ENCODE measurements around the gene PROM1.

The PROM1 gene

GRCh38 chr4:16083241-16084191 lies at the start of gene PROM1:
Gene PROM1 (minus strand): TSS chr4:16084023. CDS start chr4:16075906, 8,117 bp downstream.
- no peak for DNase-seq (ENCODE audit: low read depth in 2 of 2)

GRCh38 chr4:16133406-16133805 lies 49.6 kb upstream of the PROM1 start:
- no peak for DNase-seq (ENCODE audit: low read depth in 2 of 2)

GRCh38 chr4:16131293-16131692 lies 47.5 kb upstream of the PROM1 start:
- no peak for DNase-seq (ENCODE audit: low read depth in 2 of 2)

- no peak for DNase-seq (ENCODE audit: low read depth in 2 of 2)
Observed at GRCh38 chr4:16129336-16129735, 45.5 kb upstream of the PROM1 start.

- no peak for DNase-seq (ENCODE audit: low read depth in 2 of 2)
Observed at GRCh38 chr4:16126714-16127113, 42.9 kb upstream of the PROM1 start.

GRCh38 chr4:16125571-16126445 lies 42.0 kb upstream of the PROM1 start:
- DNase-seq (ENCODE audit: low read depth in 2 of 2): no peak

GRCh38 chr4:16124232-16124631 lies 40.4 kb upstream of the PROM1 start:
- no peak for DNase-seq (ENCODE audit: low read depth in 2 of 2)

- DNase-seq (ENCODE audit: low read depth in 2 of 2): no peak
Observed at GRCh38 chr4:16123356-16124084, 39.7 kb upstream of the PROM1 start.

- DNase-seq (ENCODE audit: low read depth in 2 of 2): peak in 1 of 2 donors; percentile 5
Observed at GRCh38 chr4:16122784-16123183, 39.0 kb upstream of the PROM1 start.

GRCh38 chr4:16122308-16122711 lies 38.5 kb upstream of the PROM1 start:
- no peak for DNase-seq (ENCODE audit: low read depth in 2 of 2)

GRCh38 chr4:16120720-16121119 lies 36.9 kb upstream of the PROM1 start:
- DNase-seq (ENCODE audit: low read depth in 2 of 2): no peak

- no peak for DNase-seq (ENCODE audit: low read depth in 2 of 2)
Observed at GRCh38 chr4:16119981-16120380, 36.2 kb upstream of the PROM1 start.

- no peak for DNase-seq (ENCODE audit: low read depth in 2 of 2)
Observed at GRCh38 chr4:16118090-16118489, 34.3 kb upstream of the PROM1 start.

GRCh38 chr4:16117164-16117563 lies 33.3 kb upstream of the PROM1 start:
- DNase-seq (ENCODE audit: low read depth in 2 of 2): no peak

- no peak for DNase-seq (ENCODE audit: low read depth in 2 of 2)
Observed at GRCh38 chr4:16116493-16116990, 32.7 kb upstream of the PROM1 start.

GRCh38 chr4:16116019-16116418 lies 32.2 kb upstream of the PROM1 start:
- no peak for DNase-seq (ENCODE audit: low read depth in 2 of 2)

- no peak for DNase-seq (ENCODE audit: low read depth in 2 of 2)
Observed at GRCh38 chr4:16114546-16114945, 30.7 kb upstream of the PROM1 start.

- DNase-seq (ENCODE audit: low read depth in 2 of 2): no peak
Observed at GRCh38 chr4:16113741-16114140, 29.9 kb upstream of the PROM1 start.

GRCh38 chr4:16111533-16111932 lies 27.7 kb upstream of the PROM1 start:
- DNase-seq (ENCODE audit: low read depth in 2 of 2): no peak

- no peak for DNase-seq (ENCODE audit: low read depth in 2 of 2)
Observed at GRCh38 chr4:16110661-16111290, 27.0 kb upstream of the PROM1 start.

- DNase-seq (ENCODE audit: low read depth in 2 of 2): no peak
Observed at GRCh38 chr4:16110199-16110598, 26.4 kb upstream of the PROM1 start.

Data from activated CD8-positive, alpha-beta memory T cell treated with anti-CD3 and anti-CD28 coated beads for 4 hours (primary cell).